Mononuclear cell (primary cell): ENCODE measurements around the gene TP53BP2. TPM values are rescaled to one million over a fixed set of nuclear protein-coding genes. Genes with fewer than 3 reads are reported as not detected.
"Not testable (repeated sequence)": the region's sequence is repeated elsewhere in the genome, so short reads cannot be mapped to it uniquely, and the experiment has no call there.

Experiments used
- H3K27me3 ChIP-seq: 2 replicates; pipeline ENCODE4 v1.6.0; 2011; ENCODE audit warnings: low read length, control low read depth; ENCODE audit not compliant: insufficient read depth
- H3K4me1 ChIP-seq: 2 replicates; pipeline ENCODE4 v1.5.1; 2011; ENCODE audit warnings: mild to moderate bottlenecking, low read length, control low read depth; ENCODE audit not compliant: insufficient read depth
- H3K4me3 ChIP-seq: 2 replicates; pipeline ENCODE4 v1.5.1; 2011; ENCODE audit warnings: mild to moderate bottlenecking, low read length, moderate library complexity
- H3K9me3 ChIP-seq: 2 replicates; pipeline ENCODE4 v1.5.1; 2011; ENCODE audit warnings: low read depth, mild to moderate bottlenecking, control low read depth, low read length
- total RNA-seq: library from RNA; depleted of rRNA; stranded (reverse); fragments of >200 nt; gene quantifications from one replicate; pipeline ENCODE4 v1.2.3, GENCODE V29; 2012

Gene TP53BP2
- total RNA-seq, 1 donor, result 117 TPM

- H3K4me1 ChIP-seq, H3K9me3 ChIP-seq, H3K27me3 ChIP-seq, H3K4me3 ChIP-seq: not testable (repeated sequence)
These were observed 35.8 kb downstream of the TP53BP2 start for GRCh38 chr1:223809905-223810304.

- Histone ChIP-seq H3K27me3 (no peaks in the 10 kb centered on the region), H3K9me3 (no peaks in the 10 kb centered on the region)
These were observed 42.5 kb downstream of the TP53BP2 start for GRCh38 chr1:223803211-223803610.

GRCh38 chr1:223802602-223803001 lies 43.1 kb downstream of the TP53BP2 start:
- Histone ChIP-seq H3K27me3 (no peaks in the 10 kb centered on the region), H3K4me3 (no peak overlapping the region), H3K9me3 (no peaks in the 10 kb centered on the region), H3K4me1 (no peaks in the 10 kb centered on the region)

More at GRCh38 chr1:223803211-223803610, 42.5 kb downstream of the TP53BP2 start:
- no peaks in the 10 kb centered on the region for H3K4me1 ChIP-seq
- H3K4me3 ChIP-seq, result no peak overlapping the region

GRCh38 chr1:223802032-223802431 lies 43.7 kb downstream of the TP53BP2 start:
- Histone ChIP-seq H3K27me3 (no peaks in the 10 kb centered on the region), H3K4me3 (no peak overlapping the region), H3K9me3 (no peaks in the 10 kb centered on the region), H3K4me1 (no peaks in the 10 kb centered on the region)

- Histone ChIP-seq H3K4me3 (no peak overlapping the region), H3K4me1 (no peaks in the 10 kb centered on the region), H3K27me3 (no peaks in the 10 kb centered on the region)
These were observed 49.5 kb downstream of the TP53BP2 start for GRCh38 chr1:223796210-223796609.

GRCh38 chr1:223794136-223794880 lies 51.4 kb downstream of the TP53BP2 start:
- Histone ChIP-seq H3K4me1 (no peaks in the 10 kb centered on the region), H3K9me3 (no peaks in the 10 kb centered on the region), H3K27me3 (no peaks in the 10 kb centered on the region), H3K4me3 (no peak overlapping the region)

More at GRCh38 chr1:223796210-223796609, 49.5 kb downstream of the TP53BP2 start:
- no peaks in the 10 kb centered on the region for H3K9me3 ChIP-seq

GRCh38 chr1:223793716-223794115 lies 52.0 kb downstream of the TP53BP2 start:
- Histone ChIP-seq H3K27me3 (no peaks in the 10 kb centered on the region), H3K4me1 (no peaks in the 10 kb centered on the region), H3K9me3 (no peaks in the 10 kb centered on the region), H3K4me3 (no peak overlapping the region)

GRCh38 chr1:223792046-223792445 lies 53.7 kb downstream of the TP53BP2 start:
- Histone ChIP-seq H3K4me3 (no peak overlapping the region), H3K9me3 (no peaks in the 10 kb centered on the region), H3K27me3 (no peaks in the 10 kb centered on the region), H3K4me1 (no peaks in the 10 kb centered on the region)

- Histone ChIP-seq H3K4me1 (no peaks in the 10 kb centered on the region), H3K4me3 (no peak overlapping the region), H3K27me3 (no peaks in the 10 kb centered on the region), H3K9me3 (no peaks in the 10 kb centered on the region)
These were observed 56.9 kb downstream of the TP53BP2 start for GRCh38 chr1:223788746-223789415.

- no peak overlapping the region for H3K4me3 ChIP-seq
- no peaks in the 10 kb centered on the region for H3K4me1 ChIP-seq
- no peaks in the 10 kb centered on the region for H3K9me3 ChIP-seq
- H3K27me3 ChIP-seq, result no peaks in the 10 kb centered on the region
These were observed 59.9 kb downstream of the TP53BP2 start for GRCh38 chr1:223785808-223786207.

GRCh38 chr1:223784541-223784940 lies 61.2 kb downstream of the TP53BP2 start:
- H3K9me3 ChIP-seq, result no peaks in the 10 kb centered on the region
- no peaks in the 10 kb centered on the region for H3K4me1 ChIP-seq
- no peaks in the 10 kb centered on the region for H3K27me3 ChIP-seq
- H3K4me3 ChIP-seq, result no peak overlapping the region

GRCh38 chr1:223783676-223784075 lies 62.1 kb downstream of the TP53BP2 start:
- no peak overlapping the region for H3K4me3 ChIP-seq
- no peaks in the 10 kb centered on the region for H3K27me3 ChIP-seq
- H3K4me1 ChIP-seq, result no peaks in the 10 kb centered on the region
- no peaks in the 10 kb centered on the region for H3K9me3 ChIP-seq

GRCh38 chr1:223780949-223781348 lies 64.8 kb downstream of the TP53BP2 start:
- H3K4me3 ChIP-seq, result no peak overlapping the region
- no peaks in the 10 kb centered on the region for H3K4me1 ChIP-seq
- H3K9me3 ChIP-seq, result no peaks in the 10 kb centered on the region
- H3K27me3 ChIP-seq, result no peaks in the 10 kb centered on the region

GRCh38 chr1:223780318-223780717 lies 65.4 kb downstream of the TP53BP2 start:
- Histone ChIP-seq H3K27me3 (no peaks in the 10 kb centered on the region), H3K4me3 (no peak overlapping the region), H3K4me1 (no peaks in the 10 kb centered on the region), H3K9me3 (no peaks in the 10 kb centered on the region)

GRCh38 chr1:223776826-223777454 lies 68.8 kb downstream of the TP53BP2 start:
- Histone ChIP-seq H3K4me3 (no peak overlapping the region), H3K4me1 (no peaks in the 10 kb centered on the region), H3K9me3 (no peaks in the 10 kb centered on the region), H3K27me3 (no peaks in the 10 kb centered on the region)
